Amniotic epithelial cell (primary cell): ENCODE data around the gene MEGF8.

Experiments used
- DNase-seq: peaks from one replicate; pipeline ENCODE4 v3.0.0-alpha.2; 2010; ENCODE audit warnings: low read depth

MEGF8 gene

DNA sequence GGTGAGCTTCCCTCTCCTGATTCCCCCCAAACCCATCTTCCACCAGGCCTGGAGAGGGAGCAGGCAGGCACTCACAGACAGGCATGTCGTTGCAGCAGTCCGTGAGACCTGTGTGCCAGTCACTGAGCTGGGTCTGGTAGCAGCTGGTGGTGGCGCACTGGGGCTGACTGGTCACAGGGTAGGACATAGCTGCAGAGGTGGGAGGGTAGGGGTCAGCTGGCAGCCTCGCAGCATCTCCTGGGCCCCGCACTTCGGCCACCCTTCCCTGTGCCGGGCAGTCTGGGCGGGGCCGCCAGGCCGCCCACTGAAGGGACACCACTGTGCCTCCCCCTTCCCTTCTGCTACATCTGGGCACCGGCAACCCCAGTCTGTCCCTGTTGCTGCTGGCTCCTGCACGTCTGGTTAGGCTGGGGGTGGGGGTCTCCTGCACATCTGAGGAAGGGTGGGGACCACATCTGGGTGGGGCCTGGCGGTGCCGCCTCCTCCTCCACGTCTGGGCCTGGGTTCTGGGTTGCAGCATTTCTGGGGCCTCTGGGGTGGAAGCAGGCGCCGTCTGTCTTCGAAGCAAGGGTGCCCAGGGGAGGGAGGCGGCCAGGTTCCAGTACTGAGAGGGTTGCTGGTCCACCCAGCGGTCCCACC is 63.5 kb downstream of the MEGF8 start:
- no peak for DNase-seq

DNA sequence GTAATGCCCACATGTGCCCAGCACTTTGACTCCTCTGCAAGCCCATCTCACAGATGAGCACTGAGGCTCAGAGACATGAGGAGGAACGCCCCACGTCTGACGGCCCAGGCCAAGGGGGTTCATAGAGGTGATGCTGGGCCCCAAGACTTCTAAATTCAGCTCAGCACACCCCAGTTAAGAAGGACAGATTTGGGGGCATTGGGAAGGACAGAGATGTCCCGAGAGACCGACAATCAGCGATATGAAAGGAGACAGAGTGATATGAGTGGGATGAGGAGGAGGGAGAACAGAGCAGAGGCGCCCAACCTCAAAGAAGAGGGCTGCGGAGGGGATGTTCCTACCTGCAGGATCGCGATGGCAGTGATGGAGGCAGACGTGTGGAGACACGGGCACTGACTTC is 64.5 kb downstream of the MEGF8 start, which contains the start of gene CNFN:
TSS of gene CNFN (minus strand) at position 399 of the 400 bp plus-strand sequence. CDS start 1,260 bp downstream, outside the sequence.
- no peak for DNase-seq

DNA sequence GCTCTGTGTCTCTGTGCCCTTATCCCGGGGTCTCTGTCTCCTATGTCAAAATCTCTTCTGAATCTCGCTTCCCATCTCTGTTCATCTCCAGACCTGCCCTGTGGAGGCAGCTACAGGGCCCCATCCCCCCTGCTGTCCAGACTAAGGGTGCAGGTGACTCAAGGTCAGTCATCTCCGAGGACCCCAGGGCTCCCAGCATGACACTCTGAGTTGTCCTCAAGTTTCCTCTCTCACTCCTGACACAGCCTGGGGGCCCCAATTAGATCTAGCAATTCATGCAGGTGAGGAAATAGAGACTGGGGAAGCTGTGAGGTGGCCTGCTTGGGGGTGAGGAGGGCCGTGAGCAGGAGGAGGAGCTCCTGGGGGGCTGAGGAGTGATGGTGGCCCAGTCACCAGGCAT is 66.7 kb downstream of the MEGF8 start:
- DNase-seq = no peak

DNA sequence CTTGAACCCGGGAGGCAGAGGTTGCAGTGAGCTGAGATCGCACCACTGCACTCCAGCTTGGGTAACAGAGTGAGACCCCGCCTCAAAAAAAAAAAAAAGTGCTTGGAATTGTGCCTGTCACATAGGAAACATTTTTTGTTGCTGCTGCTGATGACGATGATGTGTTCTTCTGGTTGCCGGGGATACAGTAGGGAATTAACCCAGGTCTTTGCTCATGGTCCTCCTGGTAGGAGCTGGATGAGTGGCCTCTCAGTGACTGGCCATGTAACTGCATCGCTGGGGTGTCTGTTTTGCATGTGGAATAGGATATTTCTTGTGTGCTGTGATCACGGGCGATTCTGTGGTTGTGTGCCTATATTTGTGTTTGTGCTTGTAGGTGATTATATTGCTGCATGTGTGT is 69.3 kb downstream of the MEGF8 start:
- DNase-seq = no peak

DNA sequence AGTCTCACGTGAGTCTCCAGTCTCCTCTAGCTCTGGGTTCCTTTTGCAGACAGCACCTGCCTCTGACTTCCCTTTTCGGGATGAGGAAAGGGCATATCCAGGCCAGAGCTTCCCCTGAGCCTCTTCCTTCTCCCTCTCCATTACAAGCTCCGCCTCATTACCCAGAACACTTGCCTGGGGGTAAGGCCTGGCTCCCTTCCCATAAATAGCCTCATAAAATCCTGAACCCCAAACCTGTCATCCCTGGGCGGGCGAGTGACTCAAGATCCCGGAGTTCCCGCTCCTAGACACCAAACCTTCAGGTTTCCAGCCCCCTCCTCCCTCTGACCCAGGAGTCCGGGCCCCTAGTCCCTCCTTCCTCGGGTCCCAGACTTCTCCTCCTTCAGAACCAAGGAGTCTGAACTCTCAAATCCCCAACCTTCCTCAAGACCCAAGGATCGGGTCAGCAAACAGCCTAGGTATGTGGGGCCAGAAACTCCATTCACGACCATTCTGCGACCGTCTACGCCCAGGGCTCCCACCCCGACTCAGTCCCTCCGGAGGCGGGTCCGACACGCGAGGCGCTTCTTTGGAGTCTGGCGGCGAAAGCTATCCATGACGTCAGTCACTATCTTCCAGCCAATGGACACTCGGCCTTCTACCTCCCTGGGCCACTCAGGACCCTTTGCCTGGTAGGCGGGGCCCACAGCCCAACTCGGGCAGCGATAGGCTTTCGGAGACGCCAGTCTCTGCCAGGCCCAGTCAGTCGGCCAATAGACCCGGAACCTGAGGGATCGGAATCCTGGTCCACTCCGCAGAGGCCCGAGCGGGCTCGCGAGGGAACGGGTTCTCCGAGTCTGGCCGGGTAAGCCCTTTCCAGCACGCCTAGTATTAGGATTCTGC is 71.2 kb downstream of the MEGF8 start:
- DNase-seq = peak; percentile 98

DNA sequence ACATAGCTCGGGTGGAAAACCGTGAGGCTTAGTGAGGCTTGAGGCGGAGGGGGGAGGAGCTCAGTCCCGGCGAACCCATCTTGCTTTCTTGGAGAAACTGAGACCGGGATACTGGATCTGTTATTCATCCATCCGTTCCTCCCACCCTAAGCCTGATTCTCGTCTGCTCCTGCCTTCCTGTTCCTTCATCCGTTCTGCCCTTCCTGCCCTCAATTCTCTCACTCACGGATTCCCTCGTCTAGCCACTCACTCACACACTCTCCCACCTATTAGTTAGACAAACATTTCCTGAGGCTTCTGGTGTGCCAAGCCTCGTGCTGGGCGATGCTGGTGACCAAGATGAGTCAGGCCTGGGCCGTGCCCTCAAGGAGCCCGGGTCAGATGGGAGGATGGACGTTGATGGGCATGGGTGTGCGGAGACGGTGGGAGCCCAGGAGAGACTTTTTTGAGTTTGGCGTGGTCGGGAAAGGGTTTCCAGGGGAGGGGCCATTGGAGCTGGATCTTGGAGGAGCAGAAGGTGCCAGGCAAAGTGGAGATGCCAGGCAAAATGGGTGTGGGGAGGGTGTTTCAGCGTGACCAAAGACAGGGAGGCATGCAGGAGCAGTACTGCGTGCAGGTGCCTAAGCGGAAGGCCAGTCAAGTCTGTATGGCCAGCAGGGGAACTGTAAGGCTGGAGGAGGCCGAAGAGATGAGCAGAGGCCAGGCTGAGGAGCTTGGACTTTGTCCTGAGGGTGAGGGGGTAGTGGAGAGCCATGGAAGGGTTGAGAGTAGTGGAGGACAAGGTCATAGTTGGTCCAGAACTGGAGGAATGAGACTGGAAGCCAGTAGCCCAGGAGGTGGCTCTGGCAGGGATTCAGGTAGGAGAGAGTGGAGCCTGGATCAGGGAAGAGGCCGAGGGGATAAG is 72.1 kb downstream of the MEGF8 start:
- no peak for DNase-seq

DNA sequence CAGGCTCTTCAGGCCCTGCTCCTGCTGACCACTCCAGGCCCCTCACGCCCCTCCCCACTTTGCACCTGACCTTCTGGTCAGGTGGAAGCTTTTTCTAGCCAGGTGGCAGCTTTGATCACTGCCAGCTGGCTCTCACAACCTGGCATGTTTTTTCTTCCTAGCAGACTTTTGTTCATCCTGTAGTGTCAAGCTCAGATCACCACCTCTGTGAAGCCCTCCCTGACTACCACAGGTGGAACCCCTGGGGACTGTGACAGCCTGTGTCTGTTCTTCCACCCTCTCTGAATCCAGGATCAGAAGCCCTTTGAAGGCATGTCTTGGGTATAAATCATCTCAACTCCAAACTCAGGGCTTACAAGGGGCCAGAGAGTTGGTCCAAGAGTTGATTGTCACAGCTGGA is 75.0 kb downstream of the MEGF8 start:
- DNase-seq = no peak

DNA sequence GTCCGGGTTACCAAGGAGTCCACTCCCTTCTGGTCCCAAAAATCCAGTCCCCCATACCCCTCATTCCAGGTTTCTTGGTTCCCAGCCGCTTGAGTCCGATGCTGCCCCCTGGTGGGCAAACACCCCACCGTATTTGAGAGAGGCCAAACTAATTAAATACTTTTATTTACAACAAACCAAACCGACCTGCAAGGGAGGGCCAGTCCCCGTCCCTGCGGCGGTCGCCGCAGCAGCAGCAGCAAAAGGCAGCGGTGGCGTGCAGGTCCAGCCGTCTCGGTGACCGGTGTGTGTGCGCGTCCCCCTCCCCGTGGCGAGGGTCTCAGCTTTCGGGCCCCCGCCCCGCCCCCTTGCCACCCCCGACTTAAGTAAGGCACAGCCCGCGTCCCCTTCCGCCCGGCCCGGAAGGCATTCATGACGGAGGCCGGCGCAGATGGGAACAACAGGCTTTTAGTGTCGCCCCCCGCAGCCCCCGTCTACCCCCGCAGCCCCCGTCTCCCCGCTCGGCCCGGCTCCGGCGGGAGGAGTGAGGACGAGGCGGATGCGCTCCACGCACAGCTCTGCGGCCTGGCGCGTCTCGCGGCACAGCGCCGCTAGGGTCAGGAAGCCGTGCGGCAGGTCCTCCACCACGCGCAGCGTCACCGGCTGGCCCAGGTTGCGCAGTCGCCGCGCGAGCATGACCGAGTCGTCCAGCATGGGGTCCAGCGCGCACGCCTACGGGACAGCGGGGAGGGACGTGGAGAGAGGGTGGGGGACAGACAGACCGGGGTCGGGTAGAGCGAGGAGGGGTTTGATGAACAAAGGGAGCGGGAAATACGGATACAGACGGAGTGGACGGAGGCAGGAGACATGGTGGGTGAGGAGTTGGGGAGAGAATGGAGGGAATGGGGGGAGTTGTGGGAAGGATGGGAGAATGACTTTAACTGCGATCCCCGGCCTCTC is 76.2 kb downstream of the MEGF8 start:
- DNase-seq = peak; percentile 58

DNA sequence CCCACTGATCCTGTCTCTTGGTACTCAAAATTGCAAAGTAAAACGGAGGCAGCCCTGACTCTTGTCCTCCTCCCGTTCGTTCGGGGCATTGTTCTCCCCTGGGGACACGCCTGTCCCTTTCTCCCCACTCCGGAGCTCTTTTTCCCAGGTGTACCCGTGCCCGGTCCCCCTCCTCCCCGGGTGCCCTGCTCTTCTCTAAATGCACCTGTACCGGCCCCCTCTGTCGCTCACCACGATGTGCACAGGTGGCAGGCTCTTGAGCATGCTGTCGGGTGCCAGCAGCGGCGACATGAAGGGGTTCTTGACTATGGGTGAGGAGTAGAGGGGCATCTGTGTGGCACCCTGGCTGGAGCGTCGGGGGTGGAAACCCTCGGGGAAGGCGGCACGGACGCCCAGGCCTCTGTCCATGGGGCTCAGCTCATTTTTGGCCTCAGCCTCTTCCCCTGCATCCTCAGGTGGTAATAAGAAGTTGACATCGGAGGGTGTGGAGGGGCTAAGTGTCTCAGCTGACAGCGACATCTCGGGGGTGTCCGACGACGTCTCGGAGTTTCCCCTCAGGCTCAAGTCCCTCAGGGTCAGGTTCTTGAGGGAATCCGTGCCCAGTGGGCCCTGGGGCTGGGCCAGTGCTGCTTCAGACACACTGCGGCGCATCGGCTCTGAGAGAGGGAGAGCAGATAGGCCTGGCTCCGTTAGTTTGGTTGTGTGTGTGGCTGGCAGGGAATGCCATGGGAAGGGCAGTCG is 77.1 kb downstream of the MEGF8 start:
- DNase-seq = no peak

DNA sequence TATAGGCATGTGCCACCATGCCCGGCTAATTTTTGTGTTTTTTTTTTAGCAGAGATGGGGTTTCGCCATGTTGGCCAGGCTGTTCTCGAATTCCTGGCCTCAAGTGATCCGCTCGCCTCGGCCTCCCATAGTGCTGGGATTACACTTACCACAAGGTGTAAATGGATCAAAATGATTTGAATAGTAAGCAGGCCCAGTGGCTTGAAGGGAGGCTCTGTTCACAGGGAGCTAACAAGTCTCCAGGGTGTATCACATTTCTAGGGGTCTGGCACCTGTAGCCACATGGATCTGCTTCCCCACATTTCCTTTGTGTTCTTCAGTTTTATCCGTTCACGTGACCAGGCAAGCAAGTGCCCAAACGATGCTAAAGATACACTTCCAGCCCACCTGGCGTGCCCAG is 78.2 kb downstream of the MEGF8 start:
- no peak for DNase-seq

DNA sequence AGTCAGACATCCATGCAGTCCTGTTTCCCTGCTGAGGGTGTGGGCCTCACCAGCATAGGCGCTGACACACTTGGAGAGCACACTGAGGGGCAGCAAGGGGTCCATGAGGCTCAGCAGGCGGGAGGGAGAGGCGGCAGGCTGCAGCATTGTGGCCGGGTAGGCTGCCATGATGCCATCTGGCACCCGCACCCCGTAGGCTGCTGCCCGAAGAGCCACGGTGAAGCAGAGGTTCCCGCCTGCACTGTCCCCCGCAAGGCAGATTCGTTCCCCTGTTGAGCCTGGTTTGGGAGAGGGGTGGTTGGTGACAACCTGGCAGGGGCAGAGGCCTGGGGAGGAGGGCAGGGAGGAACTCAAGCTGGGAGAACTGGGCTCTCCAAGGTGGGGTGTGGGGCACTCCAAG is 80.7 kb downstream of the MEGF8 start:
- DNase-seq = no peak

DNA sequence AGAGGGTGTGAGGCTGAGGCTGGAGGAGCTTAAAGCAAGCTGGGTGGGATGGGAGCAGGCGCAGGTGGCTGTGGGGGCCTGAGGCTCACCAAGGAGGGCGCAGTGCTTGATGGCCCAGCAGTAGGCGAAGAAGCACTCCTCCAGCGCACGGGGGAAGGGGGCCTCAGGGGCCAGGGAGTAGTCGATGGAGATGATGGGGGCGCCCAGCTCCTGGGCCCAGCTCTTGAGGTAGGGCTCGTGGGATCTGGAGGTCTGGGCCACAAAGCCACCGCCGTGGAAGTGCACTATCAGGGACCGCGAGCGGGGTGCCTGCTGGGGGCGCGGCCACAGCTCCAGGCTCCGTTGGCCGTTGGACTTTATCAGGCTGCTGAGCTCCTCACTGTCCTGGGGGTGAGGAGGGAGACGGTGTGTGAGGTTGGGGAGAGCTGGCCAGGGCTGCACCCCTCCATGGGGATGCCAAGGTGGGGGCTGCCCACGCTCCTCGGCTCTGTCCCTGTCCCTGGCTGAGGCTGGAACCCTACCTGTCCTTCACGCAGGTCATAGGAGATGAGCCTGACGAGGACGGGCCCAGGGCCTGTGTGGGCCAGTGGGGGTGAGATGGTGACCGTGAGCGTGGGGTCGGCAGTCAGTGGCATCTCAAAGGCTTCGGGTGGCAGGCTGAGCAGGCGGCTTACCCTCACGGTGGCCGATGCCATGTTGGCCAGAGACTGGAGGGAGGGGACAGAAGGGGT is 81.8 kb downstream of the MEGF8 start:
- DNase-seq = no peak

DNA sequence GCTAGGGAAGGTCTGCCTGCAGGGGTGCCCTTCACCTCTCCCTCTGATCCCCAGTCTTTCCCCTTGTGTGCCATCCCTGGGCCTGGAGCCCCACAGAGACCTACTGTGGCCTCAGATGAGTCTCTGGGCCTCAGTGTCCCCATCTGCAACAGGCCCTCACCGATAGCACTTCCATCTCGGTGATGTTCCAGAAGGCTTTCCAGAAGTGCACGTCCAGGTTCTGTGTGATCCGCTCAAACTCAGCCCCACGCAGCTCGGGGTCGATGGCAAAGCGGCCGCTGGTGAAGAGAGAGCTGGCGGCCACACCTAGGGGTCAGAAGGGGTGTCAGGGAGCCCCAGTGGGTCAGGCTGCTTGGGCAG is 82.4 kb downstream of the MEGF8 start:
- DNase-seq = no peak

DNA sequence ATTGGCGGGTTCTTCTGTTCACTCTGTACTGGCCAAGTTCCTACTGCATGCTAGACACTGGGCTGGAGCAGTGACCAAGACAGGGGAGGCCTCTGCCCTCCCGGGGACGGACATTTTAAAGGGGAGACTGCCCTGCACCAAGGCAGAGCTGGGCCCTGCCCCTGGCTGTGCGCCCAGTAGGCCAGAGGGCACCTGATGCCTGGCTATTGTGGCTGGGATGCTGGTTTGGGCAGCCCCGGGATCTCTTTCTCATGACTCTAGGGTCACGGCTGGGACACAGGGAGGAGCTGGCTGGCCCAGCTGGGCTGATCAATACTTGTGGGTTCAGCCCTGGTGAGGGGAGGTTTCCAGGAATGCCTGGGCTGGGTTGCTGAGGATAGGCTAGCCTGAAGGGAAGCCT is 84.0 kb downstream of the MEGF8 start:
- no peak for DNase-seq

DNA sequence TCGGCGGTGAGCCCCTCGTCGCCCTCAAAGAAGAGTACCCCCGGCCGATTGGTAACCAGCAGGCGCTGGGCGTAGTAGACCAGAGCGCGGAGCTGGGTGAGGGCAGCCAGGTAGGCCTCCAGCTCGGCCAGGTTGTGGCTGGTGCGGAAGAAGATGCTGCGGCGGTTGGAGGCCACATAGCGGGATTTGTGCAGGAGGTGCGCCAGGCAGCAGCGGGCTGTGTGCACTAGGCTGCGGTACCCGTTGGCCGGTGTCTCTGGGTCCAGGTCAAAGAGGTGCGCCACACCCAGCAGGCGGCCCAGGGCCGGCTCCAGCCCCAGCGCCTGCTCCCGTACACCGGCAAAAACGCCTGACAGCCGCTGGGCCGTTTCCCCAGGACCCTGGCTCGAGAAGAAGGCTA is 84.9 kb downstream of the MEGF8 start:
- DNase-seq = no peak

DNA sequence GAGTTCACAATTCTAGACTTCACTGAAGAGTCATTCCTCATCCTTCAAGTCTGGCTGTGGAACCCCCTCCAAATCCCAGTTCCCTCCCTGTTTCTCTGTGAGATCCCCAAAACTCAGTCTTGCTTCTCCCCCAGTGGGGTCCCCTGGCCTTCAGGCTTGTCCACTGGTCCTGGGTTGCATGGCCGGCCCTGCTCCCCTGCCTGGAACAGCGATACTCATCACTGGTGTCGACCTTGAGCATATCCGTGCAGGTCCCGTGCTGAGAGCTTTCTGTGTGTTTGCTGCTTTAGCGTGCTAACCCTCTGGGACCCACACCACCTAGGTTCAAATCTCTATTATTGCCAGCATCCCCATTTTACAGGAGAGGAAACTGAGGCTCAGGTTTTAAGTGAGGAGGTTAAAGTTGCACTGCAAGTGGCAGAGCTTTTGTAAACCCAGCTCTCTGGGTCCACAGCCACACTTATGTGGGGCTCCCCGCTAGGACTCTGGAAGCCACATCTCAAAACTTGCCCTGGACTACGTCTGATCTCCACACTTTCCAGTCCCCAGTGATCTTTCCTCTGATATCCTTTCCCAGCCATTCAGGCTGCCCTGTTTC is 86.2 kb downstream of the MEGF8 start:
- no peak for DNase-seq

DNA sequence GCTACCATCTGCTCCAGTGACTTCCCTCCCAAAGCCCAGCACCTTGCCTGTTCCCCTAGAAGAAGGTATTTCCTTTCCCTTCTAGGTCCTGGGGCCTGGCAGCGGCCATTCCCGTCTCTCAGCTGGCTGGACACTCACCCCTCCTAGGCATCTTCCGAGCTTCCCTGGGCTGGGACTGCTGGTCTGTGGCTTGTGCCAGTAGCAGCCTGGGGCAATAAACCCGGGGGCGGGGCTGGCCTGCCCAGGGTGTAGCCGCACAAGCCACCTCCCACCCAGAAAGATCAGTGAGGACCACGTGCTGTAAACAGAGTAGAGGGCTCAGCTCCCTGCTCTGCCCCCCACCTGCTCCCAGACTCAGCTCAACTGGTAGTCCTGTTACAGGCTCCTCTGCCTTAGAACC is 86.8 kb downstream of the MEGF8 start:
- no peak for DNase-seq

DNA sequence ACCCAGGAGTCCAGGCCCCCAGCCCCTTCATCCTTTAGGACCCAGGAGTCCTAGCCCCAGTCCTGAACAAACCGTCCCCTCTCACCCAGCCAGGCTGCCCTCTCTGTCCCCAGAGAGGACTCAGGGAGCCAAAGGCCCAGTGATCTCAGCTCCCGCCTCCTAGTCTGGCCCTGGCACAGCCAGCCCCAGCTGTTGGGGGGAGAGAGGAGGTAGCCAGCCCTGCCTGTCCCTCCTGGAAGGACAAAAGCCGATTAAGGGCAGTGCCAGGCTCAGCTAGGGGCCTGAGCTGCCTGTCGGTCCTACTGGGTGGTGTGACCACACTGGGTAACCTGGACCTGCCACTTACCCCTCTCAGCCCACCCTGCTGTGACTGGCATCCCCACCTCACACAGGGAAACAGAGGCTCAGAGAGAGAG is 87.2 kb downstream of the MEGF8 start:
- DNase-seq = no peak

DNA sequence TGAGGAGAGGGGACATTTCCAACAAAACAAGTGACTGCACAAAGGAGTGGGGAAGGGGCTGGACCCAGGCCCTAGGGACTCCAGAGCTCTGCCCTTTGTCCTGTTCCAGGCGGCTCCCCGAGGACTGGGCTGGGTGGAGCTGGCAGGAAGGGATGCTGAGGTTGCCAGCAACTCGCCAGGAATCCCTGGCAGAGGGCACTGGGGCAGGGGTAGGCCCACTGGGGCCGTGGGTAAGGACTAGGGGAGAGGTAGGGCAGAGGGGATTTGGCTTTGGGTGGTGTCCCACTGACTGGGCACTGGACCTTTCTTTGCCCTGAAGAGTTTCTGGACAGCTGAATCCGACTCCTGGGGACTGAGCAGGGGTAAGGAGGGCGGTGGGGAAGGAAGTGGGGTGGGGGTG is 93.9 kb downstream of the MEGF8 start:
- no peak for DNase-seq
